Neural cell (in vitro differentiated cells): Measurements from ENCODE around the gene AQP12A.

Experiments used
- CTCF ChIP-seq: fragments of 450-650 bp; IDR thresholded peaks from 2 replicates; pipeline ENCODE4 v1.5.1; 2014; ENCODE audit warnings: antibody characterized with exemption, mild to moderate bottlenecking, moderate library complexity; ENCODE audit not compliant: poor library complexity, severe bottlenecking
- EP300 ChIP-seq: fragments of 450-650 bp; conservative IDR thresholded peaks from 2 replicates; pipeline ENCODE4 v1.6.1; 2014; ENCODE audit warnings: antibody characterized with exemption, mild to moderate bottlenecking, moderate library complexity; ENCODE audit not compliant: poor library complexity, severe bottlenecking
- EZH2 ChIP-seq: fragments of 200-600, 300-800 bp; shearing (Covaris generic), sonication (generic); IDR thresholded peaks from 2 replicates; pipeline ENCODE4 v1.6.1; 2014; ENCODE audit warnings: antibody characterized with exemption, low read length, borderline replicate concordance, mild to moderate bottlenecking; ENCODE audit not compliant: insufficient read depth, poor library complexity, severe bottlenecking
- MXI1 ChIP-seq: fragments of 450-650 bp; conservative IDR thresholded peaks from 2 replicates; pipeline ENCODE4 v1.6.1; 2014; ENCODE audit warnings: antibody characterized with exemption, mild to moderate bottlenecking; ENCODE audit not compliant: poor library complexity, severe bottlenecking
- POLR2AphosphoS5 ChIP-seq: IDR thresholded peaks from 2 replicates; pipeline ENCODE4 v1.6.1; 2012
- RAD21 ChIP-seq: fragments of 450-650 bp; conservative IDR thresholded peaks from 2 replicates; pipeline ENCODE4 v1.6.1; 2014; ENCODE audit warnings: antibody characterized with exemption, mild to moderate bottlenecking, moderate library complexity
- TF ChIP-seq, protein P1 (sequence below): IDR thresholded peaks from 2 replicates; pipeline ENCODE4 v1.6.1; 2012; ENCODE audit warnings: borderline replicate concordance

GRCh38 chr2:240716130-240716798 is 24.6 kb downstream of the AQP12A start:
- TF ChIP-seq, protein P1, sequence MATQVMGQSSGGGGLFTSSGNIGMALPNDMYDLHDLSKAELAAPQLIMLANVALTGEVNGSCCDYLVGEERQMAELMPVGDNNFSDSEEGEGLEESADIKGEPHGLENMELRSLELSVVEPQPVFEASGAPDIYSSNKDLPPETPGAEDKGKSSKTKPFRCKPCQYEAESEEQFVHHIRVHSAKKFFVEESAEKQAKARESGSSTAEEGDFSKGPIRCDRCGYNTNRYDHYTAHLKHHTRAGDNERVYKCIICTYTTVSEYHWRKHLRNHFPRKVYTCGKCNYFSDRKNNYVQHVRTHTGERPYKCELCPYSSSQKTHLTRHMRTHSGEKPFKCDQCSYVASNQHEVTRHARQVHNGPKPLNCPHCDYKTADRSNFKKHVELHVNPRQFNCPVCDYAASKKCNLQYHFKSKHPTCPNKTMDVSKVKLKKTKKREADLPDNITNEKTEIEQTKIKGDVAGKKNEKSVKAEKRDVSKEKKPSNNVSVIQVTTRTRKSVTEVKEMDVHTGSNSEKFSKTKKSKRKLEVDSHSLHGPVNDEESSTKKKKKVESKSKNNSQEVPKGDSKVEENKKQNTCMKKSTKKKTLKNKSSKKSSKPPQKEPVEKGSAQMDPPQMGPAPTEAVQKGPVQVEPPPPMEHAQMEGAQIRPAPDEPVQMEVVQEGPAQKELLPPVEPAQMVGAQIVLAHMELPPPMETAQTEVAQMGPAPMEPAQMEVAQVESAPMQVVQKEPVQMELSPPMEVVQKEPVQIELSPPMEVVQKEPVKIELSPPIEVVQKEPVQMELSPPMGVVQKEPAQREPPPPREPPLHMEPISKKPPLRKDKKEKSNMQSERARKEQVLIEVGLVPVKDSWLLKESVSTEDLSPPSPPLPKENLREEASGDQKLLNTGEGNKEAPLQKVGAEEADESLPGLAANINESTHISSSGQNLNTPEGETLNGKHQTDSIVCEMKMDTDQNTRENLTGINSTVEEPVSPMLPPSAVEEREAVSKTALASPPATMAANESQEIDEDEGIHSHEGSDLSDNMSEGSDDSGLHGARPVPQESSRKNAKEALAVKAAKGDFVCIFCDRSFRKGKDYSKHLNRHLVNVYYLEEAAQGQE = no peak
- no peak for TF ChIP-seq CTCF
- no peak for TF ChIP-seq EP300
- no peak for TF ChIP-seq POLR2AphosphoS5
- TF ChIP-seq RAD21 = no peak
- no peak for TF ChIP-seq EZH2
- no peak for TF ChIP-seq MXI1
